GM10266 (cell line): ENCODE data around the gene NPLOC4.

Experiments
- DNase-seq: peaks from one replicate; pipeline ENCODE4 v3.0.0; 2012; ENCODE audit errors: extremely low spot score
- CTCF ChIP-seq: IDR thresholded peaks from 2 replicates; pipeline ENCODE4 v1.5.1; 2012; ENCODE audit warnings: mild to moderate bottlenecking, low read depth; ENCODE audit not compliant: control insufficient read depth, insufficient read depth; ENCODE audit errors: missing control alignments

NPLOC4 gene

GRCh38 chr17:81566461-81567126 is 70.3 kb downstream of the NPLOC4 start:
- no peak for TF ChIP-seq CTCF
- no peak for DNase-seq

DNA sequence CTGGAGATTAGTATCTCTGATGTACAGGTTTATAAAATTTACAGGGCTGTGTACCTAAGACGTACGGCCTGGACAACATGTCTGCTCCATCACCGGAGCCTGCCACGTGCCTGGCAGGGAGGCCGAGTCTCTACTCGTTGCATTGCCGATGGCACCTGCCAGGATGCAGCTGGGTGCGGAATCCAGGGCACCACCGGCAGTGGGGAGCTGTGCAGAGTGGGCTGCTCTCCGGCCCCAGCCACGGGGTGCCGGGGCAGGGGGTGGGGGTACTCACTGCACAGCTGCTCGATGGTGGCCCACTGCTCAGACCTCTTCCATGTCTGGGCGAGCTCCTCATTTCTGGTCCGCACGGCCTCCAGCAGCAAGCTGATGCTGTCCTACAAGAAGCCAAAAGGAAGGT is 71.7 kb downstream of the NPLOC4 start:
- no peak for TF ChIP-seq CTCF
- DNase-seq = no peak

DNA sequence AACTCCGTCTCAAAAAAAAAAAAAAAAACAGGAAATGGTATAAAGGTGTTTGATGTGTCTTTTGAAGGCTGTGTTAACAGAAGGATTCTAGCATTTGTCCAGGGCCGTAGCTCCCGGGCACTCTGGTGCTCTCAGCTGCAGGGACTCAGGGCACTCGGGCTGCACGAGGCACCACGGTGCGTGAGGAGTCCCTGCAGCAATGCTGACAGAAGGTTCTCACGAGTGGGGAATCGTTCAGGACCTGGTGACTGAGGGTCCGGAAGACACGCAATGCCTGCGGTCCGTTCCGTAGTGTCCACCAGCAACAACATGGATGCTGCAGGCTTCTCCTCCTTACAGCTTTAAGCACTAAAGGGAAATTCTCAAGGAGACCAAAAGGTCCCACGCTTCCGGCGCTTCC is 72.1 kb downstream of the NPLOC4 start:
- DNase-seq = no peak
- TF ChIP-seq CTCF = no peak

GRCh38 chr17:81563861-81564586 is 72.9 kb downstream of the NPLOC4 start:
- no peak for DNase-seq
- no peak for TF ChIP-seq CTCF

- no peak for DNase-seq
- no peak for TF ChIP-seq CTCF
These were observed 75.4 kb downstream of the NPLOC4 start for GRCh38 chr17:81561494-81561885.

- no peak for TF ChIP-seq CTCF
- no peak for DNase-seq
These were observed 77.7 kb downstream of the NPLOC4 start for GRCh38 chr17:81558941-81559806.
